Endothelial cell of umbilical vein (primary cell): ENCODE measurements around the gene ENDOG. TPM values are rescaled to one million over a fixed set of nuclear protein-coding genes. Genes with fewer than 3 reads are reported as not detected.
A peak's percentile ranks its signal among the peaks of the same experiment; 100 is the strongest.
"Not testable (repeated sequence)": the region's sequence is repeated elsewhere in the genome, so short reads cannot be mapped to it uniquely, and the experiment has no call there.

Experiments
- BruUV-seq: library from RNA; stranded (reverse); fragments of 400-500 nt; replicated peaks from 2 replicates; lab custom pipeline; 2021; lab: Mats Ljungman, UMichigan
- CTCF ChIA-PET: fragments of 300-600, 350-600 bp; sonication (Branson Sonifier 250); formaldehyde crosslinking; loops from one replicate; lab custom pipeline; 2021; ENCODE audit warnings: antibody characterized with exemption, inconsistent platforms; lab: Charles Lee
- POLR2A ChIA-PET: fragments of 300-600, 350-600 bp; sonication (Branson Sonifier 250); formaldehyde crosslinking; loops from one replicate; lab custom pipeline; 2021; ENCODE audit warnings: antibody characterized with exemption, inconsistent platforms; lab: Charles Lee
- DNase-seq: peaks from one replicate; pipeline ENCODE4 v3.0.0-alpha.2; 2011; ENCODE audit warnings: low read depth, low spot score
- FAIRE-seq: peaks from 2 replicates; lab custom pipeline; 2011; peaks lifted over from hg19 to GRCh38; lab: Jason Lieb, UNC
- H2AFZ ChIP-seq: 2 replicates; pipeline ENCODE4 v1.6.0; 2012; ENCODE audit warnings: low read depth, low read length, control low read depth, inconsistent platforms
- H3K27ac ChIP-seq: 2 replicates; pipeline ENCODE4 v1.5.1; 2011; ENCODE audit warnings: low read depth, mild to moderate bottlenecking, control low read depth, low read length, moderate library complexity; ENCODE audit not compliant: insufficient read depth
- H3K27me3 ChIP-seq, 2 experiments: 2 replicates each; pipeline versions ENCODE4 v1.6.0 to v1.6.1; 2011; ENCODE audit warnings: low read length in 2 of 2, mixed read lengths in 1 of 2; ENCODE audit not compliant: control insufficient read depth in 2 of 2, insufficient read depth in 2 of 2
- H3K36me3 ChIP-seq, 2 experiments: 2 replicates in 1 of 2; 3 replicates in 1 of 2; pipeline ENCODE4 v1.5.1; 2011; ENCODE audit warnings: low read length in 2 of 2, mild to moderate bottlenecking in 1 of 2, moderate library complexity in 1 of 2; ENCODE audit not compliant: control insufficient read depth in 2 of 2, insufficient read depth in 2 of 2; ENCODE audit errors: extremely low read depth in 1 of 2
- H3K4me1 ChIP-seq: 3 replicates; pipeline ENCODE4 v1.5.1; 2011; ENCODE audit warnings: mild to moderate bottlenecking, low read length; ENCODE audit not compliant: control insufficient read depth, insufficient read depth; ENCODE audit errors: extremely low read depth
- H3K4me2 ChIP-seq: 2 replicates; pipeline ENCODE4 v1.6.1; 2011; ENCODE audit warnings: low read length, control low read depth, mixed read lengths; ENCODE audit not compliant: insufficient read depth
- H3K4me3 ChIP-seq, 3 experiments: fragments of 200-600 bp in 1 of 3; sonication (generic), shearing (Covaris generic) in 1 of 3; replicated peaks in 1 of 3; 2 replicates each; pipeline ENCODE4 v1.5.1; 2011 to 2016; ENCODE audit warnings: control low read depth in 3 of 3, low read length in 3 of 3, mild to moderate bottlenecking in 2 of 3, inconsistent platforms in 1 of 3, low read depth in 1 of 3, moderate library complexity in 1 of 3; ENCODE audit not compliant: insufficient read depth in 1 of 3
- H3K79me2 ChIP-seq: 2 replicates; pipeline ENCODE4 v1.6.0; 2012; ENCODE audit warnings: low read length, inconsistent platforms; ENCODE audit not compliant: control insufficient read depth, insufficient read depth
- H3K9ac ChIP-seq: replicated peaks from 2 replicates; pipeline ENCODE3; 2011; ENCODE audit warnings: low read length, control low read depth; ENCODE audit not compliant: insufficient read depth; ENCODE audit errors: extremely low read depth
- H3K9me1 ChIP-seq: replicated peaks from 3 replicates; pipeline ENCODE4 v1.6.0; 2011; ENCODE audit warnings: mild to moderate bottlenecking, low read length; ENCODE audit not compliant: control insufficient read depth, insufficient read depth; ENCODE audit errors: extremely low read depth
- H3K9me3 ChIP-seq: replicated peaks from 2 replicates; pipeline ENCODE4 v1.5.1; 2012; ENCODE audit warnings: low read length, inconsistent platforms; ENCODE audit not compliant: control insufficient read depth, insufficient read depth
- H4K20me1 ChIP-seq: replicated peaks from 2 replicates; pipeline ENCODE3; 2011; ENCODE audit warnings: mild to moderate bottlenecking, low read length; ENCODE audit not compliant: control insufficient read depth, insufficient read depth; ENCODE audit errors: extremely low read depth
- dilution Hi-C: fragments of 300-500 bp; cut with MboI; formaldehyde crosslinking; loops from one replicate; pipeline ENCODE4 v1.15.0; 2019; ENCODE audit warnings: low sequenced_read_pairs; ENCODE audit not compliant: extremely low pct_ligation_motif_present
- intact Hi-C: fragments of 100-400 bp; cut with micrococcal nuclease; formaldehyde crosslinking; loops from one replicate; pipeline ENCODE4 v1.10.0; 2022
- polyA plus RNA-seq, 4 experiments: library from polyadenylated mRNA; depleted of rRNA in 3 of 4; stranded (reverse) in 3 of 4; unstranded in 1 of 4; fragments of >200 nt; gene quantifications; 2 replicates each; pipeline versions ENCODE4 v1.2.1 to v1.2.3, GENCODE V29; 2011 to 2012; ENCODE audit warnings: missing spikeins in 1 of 4
- total RNA-seq: library from RNA; stranded (reverse); gene quantifications from 2 replicates; pipeline ENCODE4 v1.2.3, GENCODE V29; 2021
- TF ChIP-seq, protein P1 (sequence below), 2 donors: IDR thresholded peaks; 1 replicate in 1 of 2; 2 replicates in 1 of 2; pipeline ENCODE4 v1.5.1; 2011; ENCODE audit warnings: low read length in 2 of 2, mild to moderate bottlenecking in 2 of 2, moderate library complexity in 2 of 2, control low read depth in 1 of 2, inconsistent platforms in 1 of 2, low read depth in 1 of 2; ENCODE audit not compliant: insufficient read depth in 1 of 2; ENCODE audit errors: extremely low read depth in 1 of 2

Gene ENDOG
- total and polyA plus RNA-seq, 2 donors (not counting 3 experiments of a cell fraction or from before 2014, with no cell fraction given) = 18.0 to 21.1 TPM

DNA sequence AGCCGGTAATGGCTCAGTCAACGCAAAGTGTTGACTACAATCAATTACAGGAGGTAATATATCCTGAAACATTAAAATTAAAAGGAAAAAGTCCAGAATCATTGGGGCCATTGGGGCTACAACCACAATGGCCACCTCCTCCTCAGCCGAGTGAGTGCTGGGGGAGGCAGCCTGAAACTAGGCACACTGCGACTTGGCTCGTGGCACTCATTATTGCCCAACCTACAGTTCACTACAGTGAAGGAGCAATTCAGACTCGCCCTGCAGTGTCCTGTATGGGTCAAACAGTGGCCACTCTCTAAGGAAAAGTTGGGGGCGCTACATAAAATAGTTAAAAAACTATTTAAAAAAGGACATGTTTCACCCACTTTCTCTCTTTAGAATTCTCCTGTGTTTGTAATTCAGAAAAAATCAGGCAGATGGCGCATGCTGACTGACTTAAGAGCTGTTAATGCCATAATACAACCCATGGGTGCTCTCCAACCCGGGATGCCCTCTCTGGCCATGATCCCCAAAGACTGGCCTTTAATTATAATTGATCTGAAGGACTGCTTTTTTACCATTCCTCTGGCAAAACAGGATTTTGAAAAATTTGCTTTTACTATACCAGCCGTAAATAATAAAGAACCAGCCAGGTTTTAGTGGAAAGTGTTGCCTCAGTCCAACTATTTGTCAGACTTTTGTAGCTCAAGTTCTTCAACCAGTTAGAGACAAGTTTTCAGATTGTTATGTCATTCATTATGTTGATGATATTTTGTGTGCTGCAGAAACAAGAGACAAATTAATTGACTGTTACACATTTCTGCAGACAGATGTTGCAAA, 33.7 kb downstream of the ENDOG start:
- POLR2A ChIA-PET = interaction anchor here (0.7 kb wide), 1 partner anchor 136 kb away, joined by 4 read pairs; no protein-coding TSS in a partner anchor
- not testable (repeated sequence) for BruUV-seq
- intact Hi-C loops = loop anchor here (2.0 kb wide), 1 partner anchor 177 kb away; the partner anchor contains the start of gene SH3GLB2

DNA sequence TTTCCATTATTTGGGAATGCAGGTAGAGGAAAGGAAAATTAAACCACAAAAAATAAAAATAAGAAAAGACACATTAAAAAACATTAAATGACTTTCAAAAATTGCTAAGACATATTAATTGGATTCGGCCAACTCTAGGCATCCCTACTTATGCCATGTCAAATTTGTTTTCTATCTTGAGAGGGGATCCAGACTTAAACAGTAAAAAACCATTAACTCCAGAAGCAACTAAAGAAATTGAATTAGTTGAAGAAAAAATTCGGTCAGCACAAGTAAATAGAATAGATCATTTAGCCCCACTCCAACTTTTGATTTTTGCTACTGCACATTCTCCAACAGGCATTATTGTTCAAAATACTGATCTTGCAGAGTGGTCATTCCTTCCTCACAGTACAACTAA, 34.3 kb downstream of the ENDOG start:
- H3K9me1 ChIP-seq, H2AFZ ChIP-seq, H3K9me3 ChIP-seq, H3K27ac ChIP-seq, H3K4me2 ChIP-seq, H3K4me1 ChIP-seq, H3K36me3 ChIP-seq, FAIRE-seq, H3K9ac ChIP-seq, H3K79me2 ChIP-seq, H3K27me3 ChIP-seq, dilution Hi-C loops, POLR2A ChIA-PET, H3K4me3 ChIP-seq, BruUV-seq, H4K20me1 ChIP-seq, DNase-seq: not testable (repeated sequence)
- CTCF ChIA-PET = interaction anchor here (0.7 to 3.2 kb wide), 13 partner anchors 10 to 279 kb away, joined by 3 to 30 read pairs (median 3); partner anchors contain the start of genes SH3GLB2 and SPOUT1
- intact Hi-C loops = loop anchor here (2.0 kb wide), 1 partner anchor 176 kb away; the partner anchor contains the start of gene SH3GLB2

More for the DNA sequence above, 33.7 kb downstream of the ENDOG start:
- H3K9me3 ChIP-seq, H2AFZ ChIP-seq, H3K79me2 ChIP-seq, H3K36me3 ChIP-seq, dilution Hi-C loops, H3K4me1 ChIP-seq, H3K27me3 ChIP-seq, H3K4me3 ChIP-seq, H3K9ac ChIP-seq, H3K27ac ChIP-seq, H4K20me1 ChIP-seq, H3K4me2 ChIP-seq, H3K9me1 ChIP-seq: not testable (repeated sequence)
- CTCF ChIA-PET = interaction anchor here (0.7 to 3.2 kb wide), 13 partner anchors 10 to 280 kb away, joined by 3 to 30 read pairs (median 3); partner anchors contain the start of genes SH3GLB2 and SPOUT1
- DNase-seq (peak; percentile 31), FAIRE-seq (peak; percentile 83)
- TF ChIP-seq, protein P1, sequence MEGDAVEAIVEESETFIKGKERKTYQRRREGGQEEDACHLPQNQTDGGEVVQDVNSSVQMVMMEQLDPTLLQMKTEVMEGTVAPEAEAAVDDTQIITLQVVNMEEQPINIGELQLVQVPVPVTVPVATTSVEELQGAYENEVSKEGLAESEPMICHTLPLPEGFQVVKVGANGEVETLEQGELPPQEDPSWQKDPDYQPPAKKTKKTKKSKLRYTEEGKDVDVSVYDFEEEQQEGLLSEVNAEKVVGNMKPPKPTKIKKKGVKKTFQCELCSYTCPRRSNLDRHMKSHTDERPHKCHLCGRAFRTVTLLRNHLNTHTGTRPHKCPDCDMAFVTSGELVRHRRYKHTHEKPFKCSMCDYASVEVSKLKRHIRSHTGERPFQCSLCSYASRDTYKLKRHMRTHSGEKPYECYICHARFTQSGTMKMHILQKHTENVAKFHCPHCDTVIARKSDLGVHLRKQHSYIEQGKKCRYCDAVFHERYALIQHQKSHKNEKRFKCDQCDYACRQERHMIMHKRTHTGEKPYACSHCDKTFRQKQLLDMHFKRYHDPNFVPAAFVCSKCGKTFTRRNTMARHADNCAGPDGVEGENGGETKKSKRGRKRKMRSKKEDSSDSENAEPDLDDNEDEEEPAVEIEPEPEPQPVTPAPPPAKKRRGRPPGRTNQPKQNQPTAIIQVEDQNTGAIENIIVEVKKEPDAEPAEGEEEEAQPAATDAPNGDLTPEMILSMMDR (IDR thresholded peaks at IDR 0.05; ENCODE audit: extremely low read depth in 1 of 2, insufficient read depth in 1 of 2, low read depth in 1 of 2, low read length in 2 of 2) = peak in 1 of 2 donors; percentile 28

DNA sequence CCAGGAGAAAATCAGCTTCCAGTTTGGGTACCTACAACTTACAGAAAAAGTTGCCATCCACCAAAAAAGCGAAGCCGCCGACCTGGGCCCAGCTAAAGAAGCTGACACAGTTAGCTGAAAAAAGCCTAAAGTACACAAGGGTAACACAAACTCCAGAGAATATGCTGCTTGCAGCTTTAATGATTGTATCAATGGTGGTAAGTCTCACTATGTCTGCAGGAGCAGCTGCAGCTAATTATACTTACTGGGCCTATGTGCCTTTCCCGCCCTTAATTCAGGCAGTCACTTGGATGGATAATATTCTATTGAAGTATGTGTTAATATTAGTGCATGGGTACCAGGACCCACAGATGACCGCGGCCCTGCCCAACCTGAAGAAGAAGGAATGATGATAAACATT, 36.2 kb downstream of the ENDOG start:
- H3K4me3 ChIP-seq, H3K4me2 ChIP-seq, H3K27ac ChIP-seq, FAIRE-seq, H3K4me1 ChIP-seq, H3K79me2 ChIP-seq, intact Hi-C loops, H3K36me3 ChIP-seq, POLR2A ChIA-PET, H2AFZ ChIP-seq, H3K9me3 ChIP-seq, BruUV-seq, H3K9me1 ChIP-seq, DNase-seq, H3K9ac ChIP-seq, dilution Hi-C loops, H4K20me1 ChIP-seq, H3K27me3 ChIP-seq: not testable (repeated sequence)
- CTCF ChIA-PET = interaction anchor here (1.1 to 3.2 kb wide), 2 partner anchors 14 to 73 kb away, joined by 5 to 30 read pairs; no protein-coding TSS in a partner anchor
